ENCODE measurements around the gene PARVG.

GRCh38 chr22:44213489-44214043 lies 32.8 kb downstream of the PARVG start:
- TF ChIP-seq CTCF (conservative IDR thresholded peaks at IDR 0.05; ENCODE audit: low read depth, low read length) (no peak), EZH2 (IDR thresholded peaks at IDR 0.05; ENCODE audit: low read length, unreplicated experiment) (no peak), EZH2phosphoT487 (IDR thresholded peaks at IDR 0.05; ENCODE audit: borderline replicate concordance, low read length) (no peak)
